H9 (cell line): Measurements from ENCODE around the gene SMIM28. TPM values are rescaled to one million over a fixed set of nuclear protein-coding genes. Genes with fewer than 3 reads are reported as not detected.

Source experiments
- DNase-seq: peaks from one replicate; pipeline ENCODE4 v3.0.0-alpha.2; 2017
- H2AFZ ChIP-seq: one replicate; pipeline ENCODE4 v1.6.1; 2013; ENCODE audit warnings: mild to moderate bottlenecking, low read length, control low read depth, moderate library complexity
- H2AK5ac ChIP-seq: 2 replicates; pipeline ENCODE4 v1.6.1; 2013; ENCODE audit warnings: low read length, control low read depth, mixed read lengths; ENCODE audit not compliant: insufficient read length
- H2BK120ac ChIP-seq: one replicate; pipeline ENCODE4 v1.6.1; 2013; ENCODE audit warnings: low read depth, mild to moderate bottlenecking, low read length, control low read depth, inconsistent platforms; ENCODE audit not compliant: poor library complexity, severe bottlenecking
- H2BK12ac ChIP-seq: 2 replicates; pipeline ENCODE4 v1.6.1; 2013; ENCODE audit warnings: low read length, control low read depth, mixed read lengths, low read depth; ENCODE audit not compliant: insufficient read length
- H2BK15ac ChIP-seq: 2 replicates; pipeline ENCODE4 v1.6.1; 2013; ENCODE audit warnings: low read depth, low read length, control low read depth
- H2BK20ac ChIP-seq: one replicate; pipeline ENCODE4 v1.6.1; 2013; ENCODE audit warnings: low read depth, mild to moderate bottlenecking, low read length, control low read depth, inconsistent platforms; ENCODE audit not compliant: poor library complexity, severe bottlenecking
- H2BK5ac ChIP-seq: 2 replicates; pipeline ENCODE4 v1.6.1; 2013; ENCODE audit warnings: low read length, control low read depth, mixed read lengths; ENCODE audit not compliant: insufficient read length
- H3K14ac ChIP-seq: 2 replicates; pipeline ENCODE4 v1.6.1; 2013; ENCODE audit warnings: low read length, control low read depth; ENCODE audit not compliant: insufficient read depth
- H3K18ac ChIP-seq: 2 replicates; pipeline ENCODE4 v1.6.1; 2013; ENCODE audit warnings: low read depth, mild to moderate bottlenecking, mixed read lengths, low read length, control low read depth; ENCODE audit not compliant: insufficient read length
- H3K23ac ChIP-seq: 2 replicates; pipeline ENCODE4 v1.6.1; 2013; ENCODE audit warnings: low read length, control low read depth, mixed read lengths, low read depth; ENCODE audit not compliant: insufficient read length
- H3K23me2 ChIP-seq: 2 replicates; pipeline ENCODE4 v1.6.1; 2013; ENCODE audit warnings: low read depth, mild to moderate bottlenecking, mixed read lengths, low read length, control low read depth; ENCODE audit not compliant: insufficient read length, poor library complexity, severe bottlenecking
- H3K27ac ChIP-seq: 2 replicates; pipeline ENCODE4 v1.5.1; 2013; ENCODE audit warnings: low read length, control low read depth, mixed read lengths, low read depth; ENCODE audit not compliant: insufficient read length
- H3K27me3 ChIP-seq: 2 replicates; pipeline ENCODE4 v1.6.1; 2013; ENCODE audit warnings: low read length, control low read depth, inconsistent platforms; ENCODE audit not compliant: insufficient read depth
- H3K4ac ChIP-seq: 2 replicates; pipeline ENCODE4 v1.6.1; 2013; ENCODE audit warnings: low read depth, mild to moderate bottlenecking, control low read depth, inconsistent platforms, low read length, moderate library complexity
- H3K4me1 ChIP-seq: 2 replicates; pipeline ENCODE4 v1.6.1; 2013; ENCODE audit warnings: low read length, control low read depth, inconsistent platforms; ENCODE audit not compliant: insufficient read depth
- H3K4me2 ChIP-seq: 2 replicates; pipeline ENCODE4 v1.6.1; 2013; ENCODE audit warnings: low read length, control low read depth, mixed read lengths; ENCODE audit not compliant: insufficient read length, insufficient read depth
- H3K56ac ChIP-seq: 2 replicates; pipeline ENCODE4 v1.6.1; 2013; ENCODE audit warnings: low read depth, mild to moderate bottlenecking, mixed read lengths, low read length, control low read depth; ENCODE audit not compliant: insufficient read length
- H3K79me1 ChIP-seq: 2 replicates; pipeline ENCODE4 v1.6.1; 2013; ENCODE audit warnings: low read depth, mild to moderate bottlenecking, moderate library complexity, low read length, control low read depth, inconsistent platforms; ENCODE audit not compliant: insufficient read depth, poor library complexity, severe bottlenecking
- H3K79me2 ChIP-seq: 2 replicates; pipeline ENCODE4 v1.6.1; 2013; ENCODE audit warnings: low read length, control low read depth, inconsistent platforms; ENCODE audit not compliant: insufficient read depth
- H3K9ac ChIP-seq: 2 replicates; pipeline ENCODE4 v1.6.1; 2013; ENCODE audit warnings: low read length, control low read depth, mixed read lengths; ENCODE audit not compliant: insufficient read length; ENCODE audit errors: extremely low read depth
- H3K9me3 ChIP-seq: one replicate; pipeline ENCODE4 v1.6.1; 2013; ENCODE audit warnings: low read depth, low read length, inconsistent platforms; ENCODE audit not compliant: control insufficient read depth
- H3T11ph ChIP-seq: one replicate; pipeline ENCODE4 v1.6.1; 2013; ENCODE audit warnings: mild to moderate bottlenecking, low read length, control low read depth, inconsistent platforms
- H4K20me1 ChIP-seq: one replicate; pipeline ENCODE4 v1.6.1; 2013; ENCODE audit not compliant: control insufficient read depth, insufficient read length, insufficient read depth
- H4K5ac ChIP-seq: 2 replicates; pipeline ENCODE4 v1.6.1; 2013; ENCODE audit warnings: low read depth, mild to moderate bottlenecking, mixed read lengths, low read length, control low read depth; ENCODE audit not compliant: insufficient read length
- H4K8ac ChIP-seq: replicated peaks from 2 replicates; pipeline ENCODE4 v1.6.1; 2013; ENCODE audit warnings: low read length, control low read depth, mixed read lengths, low read depth; ENCODE audit not compliant: insufficient read length
- H4K91ac ChIP-seq: 2 replicates; pipeline ENCODE4 v1.6.1; 2013; ENCODE audit warnings: low read depth, mild to moderate bottlenecking, moderate library complexity, mixed read lengths, low read length, control low read depth; ENCODE audit not compliant: insufficient read length
- H3K27ac Mint-ChIP-seq, 3 experiments: 2 replicates in 2 of 3; 3 replicates in 1 of 3; pipeline ENCODE4 v1.8.0; 2020 to 2021; ENCODE audit warnings: mixed read lengths in 3 of 3, mild to moderate bottlenecking in 1 of 3, moderate library complexity in 1 of 3
- H3K27me3 Mint-ChIP-seq: 2 replicates; pipeline ENCODE4 v1.8.0; 2021; ENCODE audit warnings: low read depth, mild to moderate bottlenecking, moderate library complexity, mixed read lengths
- H3K36me3 Mint-ChIP-seq, 3 experiments: 2 replicates in 2 of 3; 3 replicates in 1 of 3; pipeline ENCODE4 v1.8.0; 2020 to 2021; ENCODE audit warnings: low read depth in 3 of 3, mixed read lengths in 3 of 3; ENCODE audit not compliant: insufficient read depth in 1 of 3
- H3K4me1 Mint-ChIP-seq, 2 experiments: 2 replicates each; pipeline ENCODE4 v1.8.0; 2020; ENCODE audit warnings: mixed read lengths in 2 of 2
- H3K4me3 Mint-ChIP-seq, 2 experiments: 2 replicates in 1 of 2; 3 replicates in 1 of 2; pipeline ENCODE4 v1.8.0; 2020 to 2021; ENCODE audit warnings: mild to moderate bottlenecking in 2 of 2, mixed read lengths in 2 of 2, moderate library complexity in 1 of 2
- H3K9me3 Mint-ChIP-seq, 2 experiments: 2 replicates in 1 of 2; 3 replicates in 1 of 2; pipeline ENCODE4 v1.8.0; 2020; ENCODE audit warnings: mild to moderate bottlenecking in 2 of 2, mixed read lengths in 2 of 2, moderate library complexity in 1 of 2
- WGBS: extraction: QIAGEN DNeasy Blood & Tissue Kit; methylation state at CpG from one replicate; pipeline ENCODE4 v1.1.7; 2013; ENCODE audit warnings: missing lambda C conversion rate, low lambda C conversion rate, mixed read lengths; ENCODE audit not compliant: insufficient read length; ENCODE audit errors: extremely low coverage; 5-methylcytosine and 5-hydroxymethylcytosine counted together
- long read RNA-seq: library from polyadenylated mRNA; unstranded; transcript quantifications from one replicate; pipeline ENCODE4 v2.0.0, GENCODE V29; 2020
- total RNA-seq: library from RNA; stranded (reverse); gene quantifications from 2 replicates; pipeline ENCODE4 v1.2.1, GENCODE V29; 2021
- TF ChIP-seq, protein P1 (sequence below): fragments of 200-600 bp; sonication (generic); conservative IDR thresholded peaks from 3 replicates; pipeline ENCODE4 v1.8.0; 2021; ENCODE audit warnings: antibody characterized with exemption, mild to moderate bottlenecking

Gene SMIM28
- total RNA-seq = not detected in 2 replicates
- long read RNA-seq = 0 reads

DNA sequence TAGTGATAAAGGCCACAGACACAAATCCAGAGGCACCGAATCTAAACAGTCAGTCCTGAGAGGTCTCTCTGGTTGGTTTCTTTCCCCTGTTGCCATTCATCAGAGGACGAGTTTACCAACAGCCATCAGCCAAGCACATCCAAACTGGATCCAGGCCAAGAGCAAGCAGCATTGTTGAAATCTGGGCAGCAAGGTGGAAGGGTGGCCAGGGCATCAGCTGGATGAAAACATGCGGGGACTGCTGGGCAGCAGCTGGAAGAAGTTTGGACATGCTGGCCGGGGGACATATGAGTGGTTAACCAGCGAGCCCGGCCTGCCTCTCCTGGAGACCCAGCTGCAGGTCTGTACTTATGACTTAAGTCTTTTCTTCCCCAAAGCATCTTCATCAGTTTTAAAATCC is at the start of gene SMIM28:
TSS of gene SMIM28 (plus strand) at position 62 of the 400 bp plus-strand sequence. CDS start at position 230, 168 bp downstream.
- Histone ChIP-seq H4K8ac (no peak within 1 kb of the TSS), H3K79me2 (no peaks in the 10 kb centered on the region), H3K79me1 (no peaks in the 10 kb centered on the region), H2BK20ac (no peak within 1 kb of the TSS), H3K18ac (no peak within 1 kb of the TSS), H3K4me2 (no peak within 1 kb of the TSS), H2BK15ac (no peak within 1 kb of the TSS), H3K23ac (no peak within 1 kb of the TSS), H2BK5ac (no peak within 1 kb of the TSS), H2AFZ (no peak within 1 kb of the TSS), H3K27ac (no peak within 1 kb of the TSS), H3K9me3 (no peaks in the 10 kb centered on the region), H3K14ac (no peak within 1 kb of the TSS), H2BK120ac (no peak within 1 kb of the TSS), H3K4ac (no peak within 1 kb of the TSS), H2BK12ac (no peak within 1 kb of the TSS), H2AK5ac (no peak within 1 kb of the TSS), H4K20me1 (no peaks in the 10 kb centered on the region), H4K91ac (no peak within 1 kb of the TSS), H3K4me1 (peaks cover 2% of the 10 kb centered on the region; the same call in 1 of the 2 replicates), H3K9ac (no peak within 1 kb of the TSS), H3K27me3 (no peaks in the 10 kb centered on the region), H3K56ac (no peak within 1 kb of the TSS), H3K23me2 (no peaks in the 10 kb centered on the region), H4K5ac (no peak within 1 kb of the TSS), H3T11ph (no peak within 1 kb of the TSS)
- WGBS = no CpG with 5 or more reads among the region's 6 CpGs
- no peak for DNase-seq
- Mint-ChIP-seq H3K27me3 (no peaks in the 10 kb centered on the region), H3K36me3 (no peaks in the 10 kb centered on the region), H3K9me3 (no peaks in the 10 kb centered on the region), H3K4me3 (0 out of 5 replicates have a peak within 1 kb of the TSS, but pooled peaks of 1 of the 2 experiments have one; percentile 14), H3K4me1 (peaks cover 22% of the 10 kb centered on the region in 2 experiments), H3K27ac (peak within 1 kb of the TSS; percentile 68 to 88 (median 87); a peak in 5 of 7 replicates)
- TF ChIP-seq, protein P1, sequence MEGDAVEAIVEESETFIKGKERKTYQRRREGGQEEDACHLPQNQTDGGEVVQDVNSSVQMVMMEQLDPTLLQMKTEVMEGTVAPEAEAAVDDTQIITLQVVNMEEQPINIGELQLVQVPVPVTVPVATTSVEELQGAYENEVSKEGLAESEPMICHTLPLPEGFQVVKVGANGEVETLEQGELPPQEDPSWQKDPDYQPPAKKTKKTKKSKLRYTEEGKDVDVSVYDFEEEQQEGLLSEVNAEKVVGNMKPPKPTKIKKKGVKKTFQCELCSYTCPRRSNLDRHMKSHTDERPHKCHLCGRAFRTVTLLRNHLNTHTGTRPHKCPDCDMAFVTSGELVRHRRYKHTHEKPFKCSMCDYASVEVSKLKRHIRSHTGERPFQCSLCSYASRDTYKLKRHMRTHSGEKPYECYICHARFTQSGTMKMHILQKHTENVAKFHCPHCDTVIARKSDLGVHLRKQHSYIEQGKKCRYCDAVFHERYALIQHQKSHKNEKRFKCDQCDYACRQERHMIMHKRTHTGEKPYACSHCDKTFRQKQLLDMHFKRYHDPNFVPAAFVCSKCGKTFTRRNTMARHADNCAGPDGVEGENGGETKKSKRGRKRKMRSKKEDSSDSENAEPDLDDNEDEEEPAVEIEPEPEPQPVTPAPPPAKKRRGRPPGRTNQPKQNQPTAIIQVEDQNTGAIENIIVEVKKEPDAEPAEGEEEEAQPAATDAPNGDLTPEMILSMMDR = no peak
